HFFc6 (cell line): ENCODE data around the gene CEND1. TPM values are rescaled to one million over a fixed set of nuclear protein-coding genes. Genes with fewer than 3 reads are reported as not detected.

Experiments used
- DNase-seq: peaks from one replicate; pipeline ENCODE4 v3.0.0-alpha.2; 2018
- H3K27ac Mint-ChIP-seq: 2 replicates; pipeline ENCODE4 v1.8.0; 2020; ENCODE audit warnings: mild to moderate bottlenecking, mixed read lengths
- H3K27me3 Mint-ChIP-seq: 2 replicates; pipeline ENCODE4 v1.8.0; 2021; ENCODE audit warnings: mild to moderate bottlenecking, moderate library complexity, mixed read lengths; ENCODE audit not compliant: insufficient read depth
- H3K36me3 Mint-ChIP-seq: 2 replicates; pipeline ENCODE4 v1.8.0; 2021; ENCODE audit warnings: low read depth, mixed read lengths
- H3K4me1 Mint-ChIP-seq: 2 replicates; pipeline ENCODE4 v1.8.0; 2020; ENCODE audit warnings: low read depth, mixed read lengths
- H3K4me3 Mint-ChIP-seq: 2 replicates; pipeline ENCODE4 v1.8.0; 2020; ENCODE audit warnings: mild to moderate bottlenecking, moderate library complexity, mixed read lengths
- H3K9me3 Mint-ChIP-seq: 2 replicates; pipeline ENCODE4 v1.8.0; 2020; ENCODE audit warnings: mild to moderate bottlenecking, mixed read lengths
- total RNA-seq, 6 experiments: library from RNA; stranded (reverse); fragmentation: NEBNext Ultra II Directional; extraction: Animal tissue kit (Norgen Biotek cat#: 25700); gene quantifications; 2 replicates in 1 of 6; 3 replicates in 5 of 6; pipeline ENCODE4 v1.2.3, GENCODE V29; 2021
- TF ChIP-seq, protein P1 (sequence below): fragments of 200-600 bp; sonication (generic); IDR thresholded peaks from 2 replicates; pipeline ENCODE4 v1.5.0; 2021; ENCODE audit warnings: antibody characterized with exemption, mild to moderate bottlenecking

CEND1 gene
- total RNA-seq, 6 experiments from 2014 or later: 8.2 to 12.2 (median 11.0) TPM

GRCh38 chr11:794013-794765 is 4.3 kb upstream of the CEND1 start:
- Mint-ChIP-seq H3K9me3 (no peaks in the 10 kb centered on the region), H3K27ac (no peak overlapping the region), H3K36me3 (no peaks in the 10 kb centered on the region), H3K27me3 (peaks cover 2% of the 10 kb centered on the region; the same call in 1 of the 2 replicates), H3K4me3 (peak overlapping the region; percentile 91; the same call in 1 of the 2 replicates), H3K4me1 (peaks cover 17% of the 10 kb centered on the region)
- TF ChIP-seq, protein P1, sequence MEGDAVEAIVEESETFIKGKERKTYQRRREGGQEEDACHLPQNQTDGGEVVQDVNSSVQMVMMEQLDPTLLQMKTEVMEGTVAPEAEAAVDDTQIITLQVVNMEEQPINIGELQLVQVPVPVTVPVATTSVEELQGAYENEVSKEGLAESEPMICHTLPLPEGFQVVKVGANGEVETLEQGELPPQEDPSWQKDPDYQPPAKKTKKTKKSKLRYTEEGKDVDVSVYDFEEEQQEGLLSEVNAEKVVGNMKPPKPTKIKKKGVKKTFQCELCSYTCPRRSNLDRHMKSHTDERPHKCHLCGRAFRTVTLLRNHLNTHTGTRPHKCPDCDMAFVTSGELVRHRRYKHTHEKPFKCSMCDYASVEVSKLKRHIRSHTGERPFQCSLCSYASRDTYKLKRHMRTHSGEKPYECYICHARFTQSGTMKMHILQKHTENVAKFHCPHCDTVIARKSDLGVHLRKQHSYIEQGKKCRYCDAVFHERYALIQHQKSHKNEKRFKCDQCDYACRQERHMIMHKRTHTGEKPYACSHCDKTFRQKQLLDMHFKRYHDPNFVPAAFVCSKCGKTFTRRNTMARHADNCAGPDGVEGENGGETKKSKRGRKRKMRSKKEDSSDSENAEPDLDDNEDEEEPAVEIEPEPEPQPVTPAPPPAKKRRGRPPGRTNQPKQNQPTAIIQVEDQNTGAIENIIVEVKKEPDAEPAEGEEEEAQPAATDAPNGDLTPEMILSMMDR: no peak
- DNase-seq: no peak

- H3K27me3 Mint-ChIP-seq: peaks cover 2% of the 10 kb centered on the region; the same call in 1 of the 2 replicates
- no peak for DNase-seq
- peaks cover 17% of the 10 kb centered on the region for H3K4me1 Mint-ChIP-seq
- no peaks in the 10 kb centered on the region for H3K36me3 Mint-ChIP-seq
- TF ChIP-seq, protein P1: no peak
- H3K9me3 Mint-ChIP-seq: no peaks in the 10 kb centered on the region
- no peak overlapping the region for H3K27ac Mint-ChIP-seq
- no peak overlapping the region for H3K4me3 Mint-ChIP-seq
Observed at GRCh38 chr11:793556-793955, 3.7 kb upstream of the CEND1 start.

DNA sequence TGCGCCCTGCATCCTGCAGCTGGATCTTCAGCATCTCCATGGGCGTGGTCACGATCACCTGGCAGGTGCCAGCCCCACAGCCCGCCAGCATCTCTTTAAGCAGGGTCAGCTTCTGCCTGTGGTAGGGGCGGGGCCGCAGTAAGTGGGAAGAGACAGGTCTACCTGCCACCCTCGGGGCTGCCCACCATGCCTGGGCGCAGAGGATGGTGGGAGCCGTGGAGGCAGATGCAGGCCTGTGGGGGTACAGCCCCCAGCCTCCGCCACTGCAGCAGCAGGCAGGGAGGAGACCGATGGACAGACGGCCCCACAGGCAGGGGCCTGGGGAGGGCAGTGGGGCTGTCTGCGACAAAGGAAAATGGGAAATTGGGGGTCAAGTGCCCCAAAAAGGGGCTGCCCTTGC is 3.0 kb upstream of the CEND1 start:
- no peak overlapping the region for H3K27ac Mint-ChIP-seq
- H3K4me3 Mint-ChIP-seq: no peak overlapping the region
- H3K36me3 Mint-ChIP-seq: no peaks in the 10 kb centered on the region
- no peak for DNase-seq
- peaks cover 17% of the 10 kb centered on the region for H3K4me1 Mint-ChIP-seq
- TF ChIP-seq, protein P1: no peak
- no peaks in the 10 kb centered on the region for H3K9me3 Mint-ChIP-seq
- peaks cover 2% of the 10 kb centered on the region; the same call in 1 of the 2 replicates for H3K27me3 Mint-ChIP-seq

GRCh38 chr11:792535-792821 is 2.6 kb upstream of the CEND1 start:
- TF ChIP-seq, protein P1: no peak
- no peak for DNase-seq
- peaks cover 2% of the 10 kb centered on the region; the same call in 1 of the 2 replicates for H3K27me3 Mint-ChIP-seq
- H3K4me3 Mint-ChIP-seq: no peak overlapping the region
- peaks cover 17% of the 10 kb centered on the region for H3K4me1 Mint-ChIP-seq
- no peak overlapping the region for H3K27ac Mint-ChIP-seq
- H3K9me3 Mint-ChIP-seq: no peaks in the 10 kb centered on the region
- no peaks in the 10 kb centered on the region for H3K36me3 Mint-ChIP-seq

GRCh38 chr11:791658-792534 is 2.0 kb upstream of the CEND1 start:
- H3K4me3 Mint-ChIP-seq: no peak overlapping the region
- TF ChIP-seq, protein P1: no peak
- peaks cover 2% of the 10 kb centered on the region; the same call in 1 of the 2 replicates for H3K27me3 Mint-ChIP-seq
- H3K9me3 Mint-ChIP-seq: no peaks in the 10 kb centered on the region
- no peak for DNase-seq
- no peaks in the 10 kb centered on the region for H3K36me3 Mint-ChIP-seq
- no peak overlapping the region for H3K27ac Mint-ChIP-seq
- H3K4me1 Mint-ChIP-seq: peaks cover 15% of the 10 kb centered on the region
